Measurements from ENCODE around the gene NOL9. TPM values are rescaled to one million over a fixed set of nuclear protein-coding genes. Genes with fewer than 3 reads are reported as not detected.
A peak's percentile ranks its signal among the peaks of the same experiment; 100 is the strongest.

NOL9 gene
- total and polyA plus RNA-seq, 2 of the 13 experiments (the other 11 are each of a cell fraction or from before 2014, with no cell fraction given): 18.0 to 24.7 TPM

DNA sequence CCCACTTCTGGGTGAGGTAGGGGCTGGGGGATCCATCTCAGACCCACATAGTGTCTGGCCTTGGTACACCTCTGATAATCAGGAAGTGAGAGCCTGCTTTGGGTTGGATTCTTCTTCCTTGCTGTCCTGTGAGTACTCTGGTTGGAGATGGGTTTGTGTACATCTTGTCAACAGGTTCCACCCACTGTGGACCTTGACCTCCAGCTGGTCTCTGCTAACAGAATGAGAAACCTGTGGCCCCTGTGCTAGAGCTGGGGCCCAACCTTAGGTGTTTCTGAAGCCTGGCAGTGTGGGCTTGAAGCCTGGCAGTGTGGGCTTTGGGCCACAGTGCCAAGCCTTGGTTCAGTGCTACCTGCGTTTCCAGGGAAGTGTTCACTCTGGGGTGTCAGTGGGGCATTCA, 28.1 kb upstream of the NOL9 start (continued):
- TF ChIP-seq CREB1 (IDR thresholded peaks at IDR 0.05) (no peak), CREB1 (CRISPR knock-in tag; IDR thresholded peaks at IDR 0.05) (peak; percentile 81), HINFP (CRISPR knock-in tag; IDR thresholded peaks at IDR 0.05; ENCODE audit: low read depth) (no peak), RBM39 (IDR thresholded peaks at IDR 0.05; ENCODE audit: low read depth, low read length, poor library complexity, severe bottlenecking) (no peak), ZNF629 (CRISPR knock-in tag; conservative IDR thresholded peaks at IDR 0.05) (peak; percentile 51; the same call in 1 of the 2 replicates), ZNF879 (CRISPR knock-in tag; IDR thresholded peaks at IDR 0.05) (no peak), KMT2A (CRISPR knock-in tag; IDR thresholded peaks at IDR 0.05) (no peak), MAFK (conservative IDR thresholded peaks at IDR 0.05 in 1 of 2, IDR thresholded peaks at IDR 0.05 in 1 of 2; ENCODE audit: low read length in 2 of 2) (no peak), ZNF563 (CRISPR knock-in tag; IDR thresholded peaks at IDR 0.05) (no peak), PRDM15 (CRISPR knock-in tag; IDR thresholded peaks at IDR 0.05) (no peak), ZNF558 (CRISPR knock-in tag; IDR thresholded peaks at IDR 0.05; ENCODE audit: borderline replicate concordance) (no peak), SSRP1 (CRISPR knock-in tag; IDR thresholded peaks at IDR 0.05) (no peak), SMAD1 (CRISPR knock-in tag; IDR thresholded peaks at IDR 0.05; ENCODE audit: borderline replicate concordance, low read depth) (no peak), HOXD1 (CRISPR knock-in tag; IDR thresholded peaks at IDR 0.05) (no peak), MXI1 (IDR thresholded peaks at IDR 0.05; ENCODE audit: borderline replicate concordance, low read depth, low read length) (peak; percentile 80; the same call in 1 of the 3 replicates)
- TF ChIP-seq, protein P1, sequence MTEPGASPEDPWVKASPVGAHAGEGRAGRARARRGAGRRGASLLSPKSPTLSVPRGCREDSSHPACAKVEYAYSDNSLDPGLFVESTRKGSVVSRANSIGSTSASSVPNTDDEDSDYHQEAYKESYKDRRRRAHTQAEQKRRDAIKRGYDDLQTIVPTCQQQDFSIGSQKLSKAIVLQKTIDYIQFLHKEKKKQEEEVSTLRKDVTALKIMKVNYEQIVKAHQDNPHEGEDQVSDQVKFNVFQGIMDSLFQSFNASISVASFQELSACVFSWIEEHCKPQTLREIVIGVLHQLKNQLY (CRISPR knock-in tag; IDR thresholded peaks at IDR 0.05): 0 out of 2 replicates have a peak, but pooled peaks have one; percentile 37
- TF ChIP-seq, protein P2, sequence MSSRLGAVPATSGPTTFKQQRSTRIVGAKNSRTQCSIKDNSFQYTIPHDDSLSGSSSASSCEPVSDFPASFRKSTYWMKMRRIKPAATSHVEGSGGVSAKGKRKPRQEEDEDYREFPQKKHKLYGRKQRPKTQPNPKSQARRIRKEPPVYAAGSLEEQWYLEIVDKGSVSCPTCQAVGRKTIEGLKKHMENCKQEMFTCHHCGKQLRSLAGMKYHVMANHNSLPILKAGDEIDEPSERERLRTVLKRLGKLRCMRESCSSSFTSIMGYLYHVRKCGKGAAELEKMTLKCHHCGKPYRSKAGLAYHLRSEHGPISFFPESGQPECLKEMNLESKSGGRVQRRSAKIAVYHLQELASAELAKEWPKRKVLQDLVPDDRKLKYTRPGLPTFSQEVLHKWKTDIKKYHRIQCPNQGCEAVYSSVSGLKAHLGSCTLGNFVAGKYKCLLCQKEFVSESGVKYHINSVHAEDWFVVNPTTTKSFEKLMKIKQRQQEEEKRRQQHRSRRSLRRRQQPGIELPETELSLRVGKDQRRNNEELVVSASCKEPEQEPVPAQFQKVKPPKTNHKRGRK (CRISPR knock-in tag; IDR thresholded peaks at IDR 0.05): no peak
- TF ChIP-seq, protein P3, sequence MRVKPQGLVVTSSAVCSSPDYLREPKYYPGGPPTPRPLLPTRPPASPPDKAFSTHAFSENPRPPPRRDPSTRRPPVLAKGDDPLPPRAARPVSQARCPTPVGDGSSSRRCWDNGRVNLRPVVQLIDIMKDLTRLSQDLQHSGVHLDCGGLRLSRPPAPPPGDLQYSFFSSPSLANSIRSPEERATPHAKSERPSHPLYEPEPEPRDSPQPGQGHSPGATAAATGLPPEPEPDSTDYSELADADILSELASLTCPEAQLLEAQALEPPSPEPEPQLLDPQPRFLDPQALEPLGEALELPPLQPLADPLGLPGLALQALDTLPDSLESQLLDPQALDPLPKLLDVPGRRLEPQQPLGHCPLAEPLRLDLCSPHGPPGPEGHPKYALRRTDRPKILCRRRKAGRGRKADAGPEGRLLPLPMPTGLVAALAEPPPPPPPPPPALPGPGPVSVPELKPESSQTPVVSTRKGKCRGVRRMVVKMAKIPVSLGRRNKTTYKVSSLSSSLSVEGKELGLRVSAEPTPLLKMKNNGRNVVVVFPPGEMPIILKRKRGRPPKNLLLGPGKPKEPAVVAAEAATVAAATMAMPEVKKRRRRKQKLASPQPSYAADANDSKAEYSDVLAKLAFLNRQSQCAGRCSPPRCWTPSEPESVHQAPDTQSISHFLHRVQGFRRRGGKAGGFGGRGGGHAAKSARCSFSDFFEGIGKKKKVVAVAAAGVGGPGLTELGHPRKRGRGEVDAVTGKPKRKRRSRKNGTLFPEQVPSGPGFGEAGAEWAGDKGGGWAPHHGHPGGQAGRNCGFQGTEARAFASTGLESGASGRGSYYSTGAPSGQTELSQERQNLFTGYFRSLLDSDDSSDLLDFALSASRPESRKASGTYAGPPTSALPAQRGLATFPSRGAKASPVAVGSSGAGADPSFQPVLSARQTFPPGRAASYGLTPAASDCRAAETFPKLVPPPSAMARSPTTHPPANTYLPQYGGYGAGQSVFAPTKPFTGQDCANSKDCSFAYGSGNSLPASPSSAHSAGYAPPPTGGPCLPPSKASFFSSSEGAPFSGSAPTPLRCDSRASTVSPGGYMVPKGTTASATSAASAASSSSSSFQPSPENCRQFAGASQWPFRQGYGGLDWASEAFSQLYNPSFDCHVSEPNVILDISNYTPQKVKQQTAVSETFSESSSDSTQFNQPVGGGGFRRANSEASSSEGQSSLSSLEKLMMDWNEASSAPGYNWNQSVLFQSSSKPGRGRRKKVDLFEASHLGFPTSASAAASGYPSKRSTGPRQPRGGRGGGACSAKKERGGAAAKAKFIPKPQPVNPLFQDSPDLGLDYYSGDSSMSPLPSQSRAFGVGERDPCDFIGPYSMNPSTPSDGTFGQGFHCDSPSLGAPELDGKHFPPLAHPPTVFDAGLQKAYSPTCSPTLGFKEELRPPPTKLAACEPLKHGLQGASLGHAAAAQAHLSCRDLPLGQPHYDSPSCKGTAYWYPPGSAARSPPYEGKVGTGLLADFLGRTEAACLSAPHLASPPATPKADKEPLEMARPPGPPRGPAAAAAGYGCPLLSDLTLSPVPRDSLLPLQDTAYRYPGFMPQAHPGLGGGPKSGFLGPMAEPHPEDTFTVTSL (CRISPR knock-in tag; IDR thresholded peaks at IDR 0.05; ENCODE audit: borderline replicate concordance): peak; percentile 40; the same call in 1 of the 2 replicates
